ENCODE results near the gene ERC1.

ERC1 gene

GRCh38 chr12:1421091-1421846, 430.2 kb downstream of the ERC1 start:
- DNase-seq = no peak

- no peak for DNase-seq
These were observed 431.7 kb downstream of the ERC1 start for GRCh38 chr12:1422604-1423315.

- DNase-seq = no peak
These were observed 433.8 kb downstream of the ERC1 start for GRCh38 chr12:1424674-1425395.

- no peak for DNase-seq
These were observed 434.3 kb downstream of the ERC1 start for GRCh38 chr12:1425396-1425729.

GRCh38 chr12:1428671-1429070, 437.6 kb downstream of the ERC1 start:
- no peak for DNase-seq

- no peak for DNase-seq
These were observed 439.0 kb downstream of the ERC1 start for GRCh38 chr12:1429980-1430379.

GRCh38 chr12:1434296-1434955, 443.4 kb downstream of the ERC1 start:
- DNase-seq = no peak

- no peak for DNase-seq
These were observed 444.0 kb downstream of the ERC1 start for GRCh38 chr12:1435044-1435443.

- DNase-seq = no peak
These were observed 444.4 kb downstream of the ERC1 start for GRCh38 chr12:1435456-1435855.

GRCh38 chr12:1436015-1436414, 445.0 kb downstream of the ERC1 start:
- no peak for DNase-seq

- DNase-seq = no peak
These were observed 446.0 kb downstream of the ERC1 start for GRCh38 chr12:1436981-1437380.

GRCh38 chr12:1439201-1439600, 448.2 kb downstream of the ERC1 start:
- DNase-seq = no peak

- no peak for DNase-seq
These were observed 448.7 kb downstream of the ERC1 start for GRCh38 chr12:1439687-1440086.

GRCh38 chr12:1443421-1444141, 452.6 kb downstream of the ERC1 start:
- DNase-seq = no peak

- DNase-seq = no peak
These were observed 453.1 kb downstream of the ERC1 start for GRCh38 chr12:1444142-1444516.

- DNase-seq = no peak
These were observed 454.8 kb downstream of the ERC1 start for GRCh38 chr12:1445807-1446206.

- no peak for DNase-seq
These were observed 457.3 kb downstream of the ERC1 start for GRCh38 chr12:1448336-1448735.

GRCh38 chr12:1453810-1454209, 462.8 kb downstream of the ERC1 start:
- DNase-seq = no peak

GRCh38 chr12:1456885-1457284, 465.9 kb downstream of the ERC1 start:
- no peak for DNase-seq

- no peak for DNase-seq
These were observed 466.9 kb downstream of the ERC1 start for GRCh38 chr12:1457901-1458300.

GRCh38 chr12:1459339-1459738, 468.3 kb downstream of the ERC1 start:
- no peak for DNase-seq

- no peak for DNase-seq
These were observed 472.3 kb downstream of the ERC1 start for GRCh38 chr12:1463073-1463905.
